Endothelial cell of umbilical vein (primary cell): Measurements from ENCODE around the gene SLC4A5.

Experiments used
- CTCF ChIP-seq, 2 donors: IDR thresholded peaks; 1 replicate in 1 of 2; 2 replicates in 1 of 2; pipeline ENCODE4 v1.5.1; 2011; ENCODE audit warnings: low read length in 2 of 2, mild to moderate bottlenecking in 2 of 2, moderate library complexity in 2 of 2, control low read depth in 1 of 2, inconsistent platforms in 1 of 2, low read depth in 1 of 2; ENCODE audit not compliant: insufficient read depth in 1 of 2; ENCODE audit errors: extremely low read depth in 1 of 2
- MAX ChIP-seq: IDR thresholded peaks from 2 replicates; pipeline ENCODE4 v1.6.1; 2011; ENCODE audit not compliant: insufficient read depth, insufficient read length
- POLR2A ChIP-seq: IDR thresholded peaks from 2 replicates; pipeline ENCODE4 v1.6.1; 2012; ENCODE audit warnings: low read depth, mild to moderate bottlenecking, control low read depth, low read length
- POLR2AphosphoS5 ChIP-seq: IDR thresholded peaks from 2 replicates; pipeline ENCODE4 v1.6.1; 2012; ENCODE audit warnings: low read depth, mild to moderate bottlenecking, control low read depth, low read length, moderate library complexity; ENCODE audit not compliant: insufficient read depth

DNA sequence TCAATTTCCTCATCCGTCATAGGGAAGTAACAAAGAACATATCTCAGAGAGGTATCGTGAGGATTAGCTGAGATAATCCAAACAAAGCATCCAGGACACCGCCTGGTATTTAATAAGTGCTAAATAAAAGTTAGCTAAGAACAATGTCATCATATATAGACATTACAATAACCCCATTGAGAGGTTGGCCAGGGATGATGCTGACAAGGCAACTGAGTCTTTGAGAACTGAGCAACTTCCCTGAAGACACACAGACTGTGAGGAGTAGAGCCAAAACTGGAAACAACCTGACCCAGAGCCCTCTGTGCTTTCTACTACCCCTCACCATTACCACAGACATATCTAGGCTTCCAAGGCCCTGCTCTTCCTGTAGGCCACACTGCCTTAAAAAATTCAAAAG lies 38.5 kb upstream of the SLC4A5 start:
- TF ChIP-seq CTCF (IDR thresholded peaks at IDR 0.05; ENCODE audit: extremely low read depth in 1 of 2, insufficient read depth in 1 of 2, low read depth in 1 of 2, low read length in 2 of 2) (no peak), POLR2A (no peak), POLR2AphosphoS5 (no peak), MAX (no peak)
